Fibroblast of skin of left biceps (primary cell): ENCODE measurements around the gene MAN1C1.

Experiments
- DNase-seq, 2 experiments: peaks; one replicate each; pipeline ENCODE4 v3.0.0-alpha.2; 2013; ENCODE audit warnings: low read depth in 2 of 2

The MAN1C1 gene

DNA sequence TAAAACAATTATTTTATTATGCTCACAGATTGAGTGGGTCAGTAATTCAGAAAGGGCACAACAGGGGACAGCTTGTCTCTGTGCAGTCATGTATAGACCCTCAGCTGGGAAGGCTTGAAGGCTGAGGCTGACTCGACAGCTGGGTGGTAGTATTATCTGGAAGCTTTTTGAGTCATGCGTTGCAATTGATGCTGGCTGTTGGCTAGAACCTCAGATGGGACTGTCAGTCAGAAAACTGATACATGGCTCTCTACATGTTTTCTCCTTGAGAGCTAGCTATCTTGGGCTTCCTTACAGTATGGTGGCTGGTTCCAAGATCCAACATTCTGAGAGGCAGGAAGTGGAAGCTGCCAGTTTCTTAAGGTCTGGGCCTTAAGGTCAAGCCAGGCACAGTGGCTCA, 121.9 kb downstream of the MAN1C1 start:
- no peak for DNase-seq

DNA sequence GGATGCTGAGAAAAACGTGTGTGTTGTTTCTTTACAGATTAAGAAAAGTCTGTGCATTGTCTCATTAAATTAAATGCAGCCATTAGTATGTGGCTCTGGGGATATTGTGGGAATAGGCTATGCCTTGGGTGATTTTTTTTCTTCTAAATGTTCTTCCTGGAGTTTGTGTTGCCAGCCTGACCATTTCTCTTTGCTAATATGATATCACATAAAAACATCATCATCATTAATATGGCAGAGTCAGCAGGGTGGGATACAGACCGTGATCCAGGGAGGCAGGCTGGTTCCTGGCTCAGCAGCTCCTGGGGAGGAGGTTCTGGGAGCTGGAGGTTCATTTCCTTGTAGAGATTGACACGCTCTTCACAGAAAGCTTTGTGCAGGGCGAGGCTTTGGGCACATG, 122.8 kb downstream of the MAN1C1 start:
- no peak for DNase-seq

DNA sequence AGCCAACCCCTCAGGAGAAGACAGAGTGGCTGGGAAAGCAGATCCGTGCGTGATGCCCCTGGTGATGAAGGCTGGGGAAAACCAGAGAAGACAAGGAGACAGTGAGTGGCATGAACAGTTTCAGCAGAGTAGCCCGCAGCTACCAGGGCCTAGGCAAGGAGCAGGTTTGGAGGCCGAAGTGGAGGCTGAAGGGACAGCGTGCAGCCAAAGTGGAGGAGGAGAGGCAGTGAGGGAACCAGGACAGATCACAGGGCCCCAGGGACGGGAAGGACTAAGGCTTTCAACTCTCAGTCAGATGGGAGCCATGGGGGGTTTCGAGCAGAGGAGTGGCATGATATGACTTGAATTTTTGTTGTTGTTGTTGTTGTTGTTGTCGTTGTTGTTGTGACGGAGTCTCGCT, 123.5 kb downstream of the MAN1C1 start:
- DNase-seq = no peak

DNA sequence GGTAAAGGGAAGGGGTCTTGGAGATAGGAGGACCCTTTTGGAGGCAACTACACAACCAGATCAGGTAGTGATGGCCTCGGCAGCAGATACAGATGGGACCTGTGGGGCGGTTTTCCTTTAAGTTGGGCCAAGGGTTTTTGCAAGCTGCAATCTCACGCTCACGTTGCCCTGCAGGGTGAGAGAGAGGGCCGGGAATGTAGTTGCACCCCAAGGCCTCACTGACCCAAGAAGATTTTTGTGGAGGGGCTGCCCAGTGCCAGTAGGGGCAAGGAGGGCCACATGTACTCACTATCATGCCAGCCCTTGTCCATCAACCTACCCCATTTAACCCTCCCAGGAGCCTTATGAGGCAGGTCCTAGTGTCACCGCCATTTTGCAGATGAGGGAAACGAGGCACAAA, 125.7 kb downstream of the MAN1C1 start:
- no peak for DNase-seq

DNA sequence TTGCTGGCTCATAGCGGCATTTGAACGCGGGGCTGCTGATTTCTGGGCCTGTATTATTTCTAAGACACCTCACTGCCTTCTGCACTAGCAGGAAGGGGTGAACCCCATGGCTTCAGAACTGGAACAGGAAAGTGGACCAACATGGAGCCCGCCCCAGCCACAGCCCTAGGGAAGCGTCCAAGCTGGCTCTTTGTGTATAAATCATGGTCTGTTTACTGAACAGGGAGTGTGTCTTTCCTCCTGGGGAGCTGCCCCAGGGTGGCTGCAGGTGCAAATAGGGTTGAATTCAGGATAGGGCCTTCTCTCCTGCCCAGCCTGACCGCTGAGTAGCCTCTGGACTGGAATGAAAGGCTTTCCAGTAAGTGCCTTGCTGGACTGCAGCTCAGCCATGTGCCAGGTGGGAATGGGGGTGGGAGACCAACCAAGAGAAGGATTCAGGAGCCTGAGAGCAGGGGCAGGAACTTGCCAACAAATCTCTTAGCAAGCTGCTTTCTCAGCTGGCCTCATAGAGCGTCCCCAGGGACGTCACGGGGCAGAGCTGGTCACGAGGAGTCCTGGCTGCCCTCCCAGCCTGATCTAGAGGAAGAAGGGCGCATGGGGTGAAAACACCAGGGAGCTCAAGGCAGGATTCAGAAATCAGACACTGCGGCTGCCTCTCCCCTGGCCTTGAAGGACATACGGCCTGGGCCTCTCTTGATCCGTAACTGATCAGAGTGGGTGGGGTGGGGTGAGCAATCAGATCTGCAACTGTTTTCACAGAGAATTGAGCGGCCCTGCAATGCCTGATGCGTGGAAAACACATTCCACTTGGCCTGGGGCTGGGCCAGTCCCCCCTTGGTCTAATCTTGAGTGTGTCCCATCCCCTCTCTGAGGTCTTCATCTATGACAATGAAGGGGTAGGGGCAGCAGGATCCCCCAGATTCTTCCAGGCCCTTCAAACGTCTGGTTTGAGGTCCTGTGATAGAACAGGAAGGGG, 126.9 kb downstream of the MAN1C1 start:
- DNase-seq = no peak

DNA sequence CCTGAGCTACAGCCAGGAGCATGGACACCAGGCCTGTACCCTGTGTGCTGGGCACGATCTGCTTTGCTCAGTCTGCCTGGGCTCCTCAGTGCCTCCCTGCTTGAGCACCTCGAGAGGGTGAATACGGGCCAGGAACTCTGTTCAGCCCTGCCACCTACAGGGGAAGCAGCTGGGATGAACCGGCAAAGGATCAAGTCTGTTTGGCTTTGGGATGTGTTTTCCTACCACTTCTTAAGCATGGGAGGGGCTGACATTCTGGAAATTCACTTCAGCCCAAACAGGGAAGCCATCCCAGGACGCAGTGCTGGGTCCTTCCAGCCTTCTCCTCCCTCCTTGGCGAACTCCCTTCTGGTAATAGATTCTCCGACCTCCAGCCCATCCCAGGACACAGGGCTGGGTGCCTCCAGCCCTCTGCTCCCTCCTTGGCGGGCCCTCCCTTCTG, 127.6 kb downstream of the MAN1C1 start:
- DNase-seq = peak in 1 of 2 experiments; percentile 22

DNA sequence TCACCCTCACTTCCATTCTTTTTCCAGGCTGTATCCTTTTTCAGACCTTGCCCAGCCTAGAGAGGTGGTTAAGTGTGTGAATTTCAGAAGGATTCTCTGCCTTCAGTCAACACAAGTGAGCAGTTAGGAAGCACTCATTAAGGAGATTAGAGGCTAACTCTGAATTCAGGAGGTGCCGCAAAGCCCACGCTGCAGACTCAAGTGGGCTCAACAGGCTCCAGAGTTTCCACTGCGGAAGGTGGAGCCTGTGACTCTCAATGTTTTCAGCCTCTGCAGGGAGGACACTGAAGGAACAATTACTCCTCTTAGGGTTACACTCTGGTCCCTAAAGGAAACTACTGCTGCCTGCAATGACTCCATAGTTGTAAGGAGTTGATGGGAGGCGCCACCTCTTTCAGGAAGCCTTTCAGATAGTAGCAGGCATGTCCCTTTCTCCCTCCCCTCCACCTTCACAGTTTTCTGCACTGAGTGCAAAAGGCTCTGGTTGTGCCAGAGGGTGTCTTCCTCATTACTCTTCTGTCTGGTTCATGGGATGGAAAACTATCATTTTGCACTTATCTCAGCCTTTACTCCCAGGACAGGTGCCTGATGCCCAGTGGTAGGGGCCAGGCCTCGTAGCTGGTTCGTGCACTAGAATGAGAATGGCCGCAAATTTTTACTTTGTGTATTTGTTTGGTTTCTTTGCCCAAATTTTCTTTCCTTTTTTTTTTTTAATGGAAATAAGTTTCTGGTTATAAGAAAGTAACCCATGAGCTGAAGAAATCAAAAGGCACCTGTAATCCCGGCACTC, 128.2 kb downstream of the MAN1C1 start:
- no peak for DNase-seq

DNA sequence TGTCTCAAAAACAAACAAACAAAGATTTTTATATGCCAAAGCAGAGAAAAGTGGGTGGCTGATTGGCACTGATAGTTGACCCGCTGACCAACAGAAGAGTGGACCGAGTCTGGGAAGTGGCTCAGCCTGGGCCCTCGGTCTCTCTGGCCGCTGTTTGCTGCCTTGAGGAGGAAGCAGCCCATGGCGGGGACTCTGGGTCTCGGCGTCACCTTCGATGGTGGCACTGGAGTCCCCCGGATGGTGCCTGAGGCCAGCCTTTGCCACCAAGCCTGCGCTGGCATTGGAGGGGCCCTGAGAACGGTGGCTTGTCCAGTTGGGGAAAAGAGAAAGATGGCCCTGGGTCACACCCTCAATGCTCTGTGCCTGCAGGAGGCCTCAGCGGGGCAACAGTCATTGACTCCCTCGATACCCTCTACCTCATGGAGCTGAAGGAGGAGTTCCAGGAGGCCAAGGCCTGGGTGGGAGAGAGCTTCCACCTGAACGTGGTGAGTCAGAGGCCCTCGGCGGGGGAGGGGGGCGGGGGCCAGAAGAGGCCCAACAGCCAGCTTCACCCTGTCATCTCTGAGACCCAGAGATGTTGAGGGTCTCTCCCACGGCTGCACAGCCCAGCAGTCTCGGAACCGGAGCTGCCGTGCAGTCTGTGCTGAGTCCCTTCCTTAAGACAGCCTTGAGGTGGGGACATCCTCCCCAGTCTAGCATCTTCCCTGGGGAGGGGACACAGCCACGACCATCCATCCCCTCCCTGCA, 129.9 kb downstream of the MAN1C1 start:
- no peak for DNase-seq

DNA sequence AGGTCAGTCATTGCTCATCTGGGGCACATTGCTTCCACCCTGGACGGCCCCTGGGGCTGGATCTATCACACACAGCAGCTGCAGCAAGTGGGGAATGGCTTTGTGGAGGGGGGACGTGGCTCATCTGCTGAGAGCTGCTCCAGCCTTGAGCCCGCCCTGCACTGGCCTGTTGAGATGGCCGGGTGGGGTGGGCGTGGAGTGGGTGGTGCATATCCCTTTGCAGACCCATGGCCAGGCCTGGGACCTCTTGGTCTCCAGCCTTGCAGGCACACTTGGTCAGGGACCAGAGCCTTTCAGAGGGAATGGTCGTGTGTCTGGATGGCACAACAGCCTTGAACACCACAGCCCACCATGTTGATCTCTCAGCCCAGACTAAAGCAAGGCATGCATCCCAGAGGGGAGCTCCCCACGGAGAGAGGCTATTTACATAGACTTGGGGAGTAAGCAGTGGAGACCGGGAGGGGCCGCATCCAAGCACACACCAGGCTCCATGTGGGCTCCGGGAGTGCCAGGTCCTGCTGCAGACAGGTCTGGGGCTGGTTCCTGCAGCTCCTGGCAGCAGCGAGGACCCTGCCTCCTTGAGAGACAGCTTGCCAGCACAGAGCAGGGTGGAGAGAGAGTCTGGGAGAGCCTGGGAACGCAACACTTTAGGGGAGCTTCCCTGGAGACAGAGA, 130.6 kb downstream of the MAN1C1 start:
- DNase-seq = no peak

DNA sequence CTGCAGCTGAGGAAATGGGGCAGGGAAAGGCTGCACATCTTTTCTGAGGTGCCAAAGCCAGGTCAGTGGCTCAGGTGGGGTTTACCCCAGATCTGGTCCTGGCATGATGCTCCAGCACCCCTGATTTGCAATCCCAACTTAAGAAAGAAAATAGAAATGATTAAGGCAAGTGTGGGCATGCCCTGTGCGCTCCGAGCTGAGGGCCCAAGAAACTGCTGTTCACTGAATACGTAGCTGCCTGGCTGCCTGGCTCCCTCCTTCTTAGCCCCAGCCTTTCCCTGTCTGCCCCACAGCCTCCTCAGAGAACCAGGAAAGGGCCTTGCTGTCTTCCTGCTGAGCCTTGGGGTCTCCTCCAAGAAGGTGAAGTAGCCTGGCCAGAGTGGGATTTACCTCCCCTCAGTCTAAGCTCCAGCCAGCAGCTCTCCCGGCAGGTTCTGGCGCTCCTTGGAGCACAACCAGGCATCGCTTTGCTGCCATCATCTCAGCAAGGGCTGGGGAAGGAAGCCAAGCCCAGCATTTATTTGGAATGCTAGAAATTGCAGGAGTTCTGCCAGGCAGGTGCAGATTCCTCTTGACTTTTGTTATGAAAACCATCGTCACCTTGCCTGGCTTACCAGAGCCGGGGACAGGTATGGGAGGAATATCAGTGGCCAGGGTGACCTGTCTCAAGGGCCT, 132.1 kb downstream of the MAN1C1 start:
- no peak for DNase-seq

DNA sequence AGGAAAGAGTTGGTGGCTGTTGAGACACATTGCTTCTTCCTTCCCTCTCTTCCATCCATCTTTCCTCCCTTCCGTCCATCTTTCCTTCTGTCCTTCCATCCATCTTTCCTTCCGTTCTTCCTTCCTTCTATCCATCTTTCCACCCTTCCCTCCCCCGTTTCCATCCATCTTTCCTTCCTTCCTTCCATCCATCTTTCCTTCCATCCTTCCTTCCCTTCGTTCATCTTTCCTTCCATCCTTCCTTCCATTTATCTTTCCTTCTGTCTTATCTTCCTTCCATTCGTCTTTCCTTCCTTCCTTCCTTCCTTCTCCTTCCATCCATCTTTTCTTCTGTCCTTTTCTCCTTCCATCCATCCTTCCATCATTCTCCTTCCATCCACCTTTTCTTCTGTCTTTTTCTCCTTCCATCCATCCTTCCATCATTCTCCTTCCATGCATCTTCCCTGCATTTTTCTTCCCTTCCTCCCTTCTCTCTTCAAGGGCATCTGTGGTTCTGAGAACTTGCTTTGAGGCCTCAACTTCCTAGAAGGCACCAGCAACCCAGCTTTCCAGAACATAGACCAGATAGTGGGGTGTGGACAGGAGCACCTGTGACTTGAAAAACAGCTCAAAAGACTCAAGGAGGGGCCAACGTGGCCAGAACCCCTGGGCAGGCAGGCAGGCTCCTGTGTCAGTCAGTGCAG, 134.5 kb downstream of the MAN1C1 start:
- no peak for DNase-seq

DNA sequence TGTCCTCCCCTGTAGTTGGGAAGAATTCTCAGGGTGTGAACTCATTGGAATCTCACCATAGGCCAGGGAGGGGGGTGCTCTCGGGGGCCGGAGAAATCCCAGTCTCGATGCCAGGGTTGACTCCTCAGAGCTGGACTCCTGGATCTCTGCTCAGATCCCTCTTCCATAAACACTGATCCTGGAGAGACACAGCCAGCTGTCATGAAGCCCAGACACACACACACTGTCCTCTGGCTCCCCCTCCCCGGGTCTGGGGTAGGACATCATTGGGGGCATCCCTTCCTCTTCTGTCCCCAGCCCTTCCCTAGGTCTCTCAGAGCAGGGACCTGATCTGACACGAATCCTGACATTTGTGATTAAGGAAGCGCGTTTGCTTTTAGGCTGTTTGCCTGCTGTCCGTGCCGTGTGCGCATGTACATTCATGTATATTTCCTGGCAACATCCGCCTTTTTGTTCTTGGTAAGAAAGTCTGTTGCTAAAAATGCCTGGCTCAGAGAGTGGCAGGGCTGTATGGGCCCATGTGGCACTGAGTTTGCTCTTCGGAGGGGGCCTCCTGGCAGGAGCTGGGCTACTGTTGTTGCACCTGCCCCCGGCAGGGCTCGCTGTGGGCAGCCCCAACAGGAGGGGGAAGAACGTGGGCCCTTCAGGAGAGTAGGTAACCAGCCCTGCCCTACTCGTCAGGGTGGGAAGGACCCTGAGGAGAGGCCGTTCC, 138.0 kb downstream of the MAN1C1 start:
- DNase-seq = no peak

DNA sequence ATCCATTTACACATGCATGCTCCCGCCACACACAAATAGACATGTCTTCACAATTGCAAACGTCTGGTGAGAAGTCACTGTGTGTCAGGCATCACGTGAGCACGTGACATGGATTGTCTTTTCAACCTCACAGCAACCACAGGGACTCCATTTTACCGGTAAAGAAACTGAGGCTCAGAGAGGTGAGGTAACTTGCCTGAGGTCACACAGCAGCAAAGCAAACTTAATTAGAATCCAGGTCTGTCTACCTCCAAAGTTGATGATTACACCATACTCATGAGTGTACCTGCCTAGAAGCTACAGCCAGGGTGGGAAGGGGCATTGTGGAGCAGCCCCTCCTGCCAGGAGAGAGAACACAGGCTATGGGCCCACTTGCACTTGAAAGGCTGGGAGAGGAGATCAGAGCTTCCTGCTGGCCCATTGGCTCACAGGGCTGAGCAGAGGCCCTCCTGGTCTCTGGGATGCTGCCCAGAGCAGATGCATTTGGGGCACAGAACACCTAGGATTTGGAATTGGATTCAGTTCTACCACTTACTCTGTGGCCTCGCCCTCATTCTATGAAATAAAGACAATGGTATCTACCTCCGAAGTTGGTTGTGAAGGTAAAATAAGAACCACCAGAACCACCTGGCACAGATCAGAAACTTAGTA, 139.0 kb downstream of the MAN1C1 start:
- no peak for DNase-seq

DNA sequence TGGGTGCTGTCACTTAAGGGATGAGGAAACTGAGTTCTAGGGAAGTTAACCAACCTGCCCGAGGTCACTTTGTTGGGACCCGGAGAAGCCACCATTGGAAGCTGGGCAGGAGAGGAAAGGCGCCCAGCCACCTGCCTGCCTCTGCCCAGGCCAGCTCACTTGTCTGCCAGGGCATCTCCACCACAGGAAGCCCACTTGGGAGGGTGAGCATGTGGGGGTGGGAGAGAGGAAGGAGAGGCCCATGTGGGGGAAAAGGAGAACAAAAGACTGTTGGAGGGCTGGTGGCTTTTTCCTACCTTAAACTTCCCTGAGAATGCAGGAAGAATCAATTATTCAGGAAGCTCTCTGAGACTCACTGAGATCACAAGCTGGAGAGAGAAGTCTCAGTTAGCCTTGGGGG, 139.6 kb downstream of the MAN1C1 start:
- no peak for DNase-seq

DNA sequence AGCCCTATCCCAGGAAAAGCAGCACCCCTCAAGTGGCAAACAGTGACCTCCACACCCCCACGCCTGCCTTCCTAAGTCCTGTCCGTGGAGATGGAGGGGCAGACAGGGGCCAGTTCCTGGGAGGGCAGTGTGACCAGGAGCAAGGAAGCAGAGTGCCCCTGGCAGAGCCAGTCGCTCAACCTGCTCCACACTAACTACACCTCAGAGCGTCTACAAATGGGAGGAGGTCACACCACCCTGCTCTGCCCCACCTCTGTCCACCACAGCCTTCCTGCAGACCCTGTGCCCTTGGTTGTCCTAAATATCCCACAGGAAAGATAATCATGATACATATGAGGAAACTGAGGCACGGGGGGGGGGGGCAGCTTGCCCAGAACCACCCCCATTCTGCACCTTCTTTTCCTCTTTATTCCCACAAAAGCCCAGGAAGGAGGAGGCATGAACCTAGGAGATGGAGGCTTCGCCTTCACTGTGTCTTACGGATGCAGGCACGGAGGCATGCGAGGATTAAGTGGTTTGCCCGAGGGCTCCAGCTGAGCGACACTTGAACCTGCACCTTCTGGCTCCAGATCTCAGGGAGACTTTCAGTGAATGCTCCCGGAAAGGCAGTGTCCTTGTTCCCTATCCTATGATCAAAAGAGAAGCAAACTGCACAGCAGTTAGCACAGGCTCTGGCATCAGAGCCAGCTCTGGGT, 140.7 kb downstream of the MAN1C1 start:
- DNase-seq = no peak

DNA sequence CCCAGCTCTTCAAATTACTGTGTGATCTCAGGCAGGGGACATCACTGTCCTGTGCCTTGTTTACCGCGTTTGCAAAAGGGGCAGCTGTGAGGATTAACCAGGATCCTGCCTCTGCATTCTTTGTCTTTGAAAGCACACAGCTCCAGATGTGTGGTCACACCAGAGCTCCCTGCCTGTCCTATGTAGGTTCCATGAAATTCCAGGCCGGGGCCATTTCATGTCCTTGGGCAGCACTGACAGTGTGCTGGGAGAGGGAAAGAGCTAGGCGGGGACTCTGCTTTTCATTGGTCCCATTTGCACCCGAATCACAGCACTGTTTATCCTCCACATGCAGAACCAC, 141.2 kb downstream of the MAN1C1 start:
- DNase-seq = no peak

DNA sequence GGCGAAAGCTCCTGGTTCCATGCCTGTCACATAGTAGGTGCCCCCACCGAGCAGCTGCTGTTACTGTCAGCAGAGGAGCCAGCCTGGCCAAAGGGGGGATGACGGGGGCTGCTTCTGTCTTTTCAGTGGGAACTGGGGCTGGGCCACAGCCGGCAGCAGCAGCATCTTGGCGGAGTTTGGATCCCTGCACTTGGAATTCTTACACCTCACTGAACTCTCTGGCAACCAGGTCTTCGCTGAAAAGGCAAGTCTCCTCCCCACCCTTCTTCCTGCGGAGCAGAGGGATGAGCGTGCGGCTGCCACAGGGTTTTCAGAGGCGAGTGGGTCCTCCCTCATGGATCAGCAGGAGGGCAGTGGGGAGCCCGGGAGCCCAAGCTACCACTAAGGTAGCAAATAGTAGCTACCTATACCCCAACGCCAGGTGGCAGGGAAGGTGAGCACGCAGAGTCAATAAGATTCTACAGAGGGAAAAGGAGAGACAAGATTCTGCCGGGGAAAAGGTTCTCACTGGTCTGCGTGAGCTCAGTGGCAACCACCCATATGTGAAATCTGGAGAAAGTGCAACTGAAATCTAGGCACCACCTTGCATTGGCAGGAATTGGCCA, 142.0 kb downstream of the MAN1C1 start:
- no peak for DNase-seq

DNA sequence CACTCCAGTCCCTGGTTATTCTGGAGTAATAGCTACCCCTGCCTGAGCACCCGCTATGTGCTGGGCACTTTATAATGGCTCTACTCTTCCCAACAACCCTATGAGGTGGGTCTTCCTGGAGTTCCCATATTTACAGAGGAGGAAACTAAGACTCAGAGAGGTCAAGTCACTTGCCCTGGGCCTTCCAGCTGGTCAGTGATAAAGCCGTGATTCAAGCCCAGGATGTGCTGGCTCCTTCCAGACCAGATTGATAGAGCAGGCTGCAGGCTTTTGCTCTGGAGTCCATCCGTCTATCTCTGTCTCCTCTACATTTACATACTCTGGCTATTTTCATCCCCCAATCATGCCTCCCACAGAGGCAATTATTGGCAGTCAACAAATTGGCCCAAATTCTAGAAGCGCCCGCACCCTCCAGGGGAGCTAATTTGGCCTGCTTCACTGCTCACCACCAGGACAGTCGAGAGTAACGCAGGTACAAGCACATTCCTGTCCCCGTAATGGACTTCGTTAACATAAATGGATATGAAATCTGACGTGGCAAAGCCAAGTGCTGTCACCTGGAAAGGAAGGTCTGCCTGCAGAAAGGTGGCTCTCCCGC, 143.6 kb downstream of the MAN1C1 start:
- no peak for DNase-seq
